HG03103 (cell line): ENCODE results near the gene NUDT15.
A peak's percentile ranks its signal among the peaks of the same experiment; 100 is the strongest.
"Not testable (repeated sequence)": the region's sequence is repeated elsewhere in the genome, so short reads cannot be mapped to it uniquely, and the experiment has no call there.

Source experiments
- ATAC-seq: cut with Tn5 transposase; IDR thresholded peaks from one replicate; pipeline ENCODE4 v1.9.1; 2021; ENCODE audit warnings: low read depth; ENCODE audit not compliant: unreplicated experiment

Gene NUDT15

GRCh38 chr13:48037346-48038173 lies at the start of gene NUDT15:
TSS of gene NUDT15 (plus strand) at chr13:48037726. CDS start at chr13:48037747, 21 bp downstream.
- ATAC-seq: peak; percentile 87

- no peak for ATAC-seq
Measured at GRCh38 chr13:47990427-47990826, 47.1 kb upstream of the NUDT15 start.

- ATAC-seq: no peak
Measured at GRCh38 chr13:47990920-47991466, 46.5 kb upstream of the NUDT15 start.

- no peak for ATAC-seq
Measured at GRCh38 chr13:47991859-47992258, 45.7 kb upstream of the NUDT15 start.

- no peak for ATAC-seq
Measured at GRCh38 chr13:47997384-47997783, 40.1 kb upstream of the NUDT15 start.

- ATAC-seq: no peak
Measured at GRCh38 chr13:47999973-48000372, 37.6 kb upstream of the NUDT15 start.

- peak; percentile 30 for ATAC-seq
Measured at GRCh38 chr13:48000559-48001113, 36.9 kb upstream of the NUDT15 start.

GRCh38 chr13:48001114-48001881 lies 36.2 kb upstream of the NUDT15 start, which contains the start of gene SUCLA2:
TSS of gene SUCLA2 (minus strand) at chr13:48001273. CDS start at chr13:48001269, 4 bp downstream.
- ATAC-seq: peak; percentile 99

GRCh38 chr13:48001999-48002398 lies 35.5 kb upstream of the NUDT15 start:
- ATAC-seq: not testable (repeated sequence)

GRCh38 chr13:48004201-48004600 lies 33.3 kb upstream of the NUDT15 start:
- no peak for ATAC-seq

- ATAC-seq: no peak
Measured at GRCh38 chr13:48006396-48006795, 31.1 kb upstream of the NUDT15 start.

- no peak for ATAC-seq
Measured at GRCh38 chr13:48009284-48009683, 28.2 kb upstream of the NUDT15 start.

GRCh38 chr13:48010698-48011097 lies 26.8 kb upstream of the NUDT15 start:
- ATAC-seq: no peak

GRCh38 chr13:48012668-48013067 lies 24.9 kb upstream of the NUDT15 start:
- no peak for ATAC-seq

- no peak for ATAC-seq
Measured at GRCh38 chr13:48014359-48014758, 23.2 kb upstream of the NUDT15 start.

- ATAC-seq: no peak
Measured at GRCh38 chr13:48018637-48019036, 18.9 kb upstream of the NUDT15 start.

- no peak for ATAC-seq
Measured at GRCh38 chr13:48019796-48020195, 17.7 kb upstream of the NUDT15 start.

- ATAC-seq: no peak
Measured at GRCh38 chr13:48028066-48028465, 9.5 kb upstream of the NUDT15 start.

- no peak for ATAC-seq
Measured at GRCh38 chr13:48029859-48030258, 7.7 kb upstream of the NUDT15 start.

- no peak for ATAC-seq
Measured at GRCh38 chr13:48038761-48039160, 1.2 kb downstream of the NUDT15 start.

GRCh38 chr13:48040049-48040448 lies 2.5 kb downstream of the NUDT15 start:
- no peak for ATAC-seq
